Central memory CD8-positive, alpha-beta T cell (primary cell): ENCODE results near the gene WNT2.
"Not testable (repeated sequence)": the region's sequence is repeated elsewhere in the genome, so short reads cannot be mapped to it uniquely, and the experiment has no call there.

ENCODE experiments used
- ATAC-seq: fragments of 150-1000 bp; cut with Tn5 transposase; replicated peaks from 2 replicates; pipeline ENCODE4 v1.10.0; 2022; ENCODE audit warnings: mild to moderate bottlenecking, moderate FRiP score, moderate number of reproducible peaks; ENCODE audit not compliant: poor library complexity, severe bottlenecking; ENCODE audit errors: extremely low read depth
- DNase-seq, 2 donors: peaks; one replicate each; pipeline ENCODE4 v3.0.0; 2021; ENCODE audit warnings: low spot score in 2 of 2
- H3K27ac Mint-ChIP-seq: one replicate; pipeline ENCODE4 v1.8.0; 2022; ENCODE audit warnings: low read depth, mild to moderate bottlenecking, moderate library complexity, mixed read lengths
- H3K27me3 Mint-ChIP-seq: one replicate; pipeline ENCODE4 v1.8.0; 2022; ENCODE audit warnings: mixed read lengths
- H3K36me3 Mint-ChIP-seq: one replicate; pipeline ENCODE4 v1.8.0; 2022; ENCODE audit warnings: mild to moderate bottlenecking, moderate library complexity, mixed read lengths; ENCODE audit not compliant: insufficient read depth
- H3K4me1 Mint-ChIP-seq: one replicate; pipeline ENCODE4 v1.8.0; 2022; ENCODE audit warnings: mixed read lengths
- H3K4me3 Mint-ChIP-seq: one replicate; pipeline ENCODE4 v1.8.0; 2022; ENCODE audit warnings: mild to moderate bottlenecking, moderate library complexity, mixed read lengths
- H3K9me3 Mint-ChIP-seq: one replicate; pipeline ENCODE4 v1.8.0; 2022; ENCODE audit warnings: mixed read lengths

The WNT2 gene

GRCh38 chr7:117247809-117248208, 75.0 kb downstream of the WNT2 start:
- Mint-ChIP-seq H3K4me3 (no peak overlapping the region), H3K9me3 (no peaks in the 10 kb centered on the region), H3K4me1 (no peaks in the 10 kb centered on the region), H3K36me3 (no peaks in the 10 kb centered on the region), H3K27me3 (peaks cover 22% of the 10 kb centered on the region), H3K27ac (no peak overlapping the region)
- DNase-seq (no peak), ATAC-seq (no peak)

GRCh38 chr7:117245703-117246102, 77.2 kb downstream of the WNT2 start:
- H3K9me3 Mint-ChIP-seq, H3K36me3 Mint-ChIP-seq, DNase-seq, H3K4me1 Mint-ChIP-seq, ATAC-seq, H3K27ac Mint-ChIP-seq, H3K4me3 Mint-ChIP-seq: not testable (repeated sequence)
- peaks cover 17% of the 10 kb centered on the region for H3K27me3 Mint-ChIP-seq

DNA sequence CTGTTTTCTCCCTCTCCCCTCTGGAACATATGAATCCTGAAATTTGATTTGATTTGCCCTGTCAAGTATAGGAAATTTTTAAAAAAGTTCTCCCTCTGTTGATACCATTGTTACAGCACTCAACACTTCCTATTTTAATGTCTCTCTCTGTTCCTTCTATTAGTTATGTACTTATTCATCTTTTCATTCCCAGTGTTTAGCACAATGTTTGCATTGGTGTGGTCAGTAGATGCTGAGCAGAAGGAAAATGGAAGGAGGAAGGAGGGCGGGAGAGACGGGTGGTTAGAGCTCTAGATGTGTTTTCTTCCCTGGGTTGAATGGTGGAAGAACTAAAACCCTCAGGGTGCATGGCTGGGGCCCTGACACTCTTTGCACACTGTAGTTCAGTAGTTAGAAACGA, 79.5 kb downstream of the WNT2 start:
- H3K27ac Mint-ChIP-seq: no peak overlapping the region
- H3K4me1 Mint-ChIP-seq: no peaks in the 10 kb centered on the region
- ATAC-seq (no peak), DNase-seq (no peak)
- H3K9me3 Mint-ChIP-seq: no peaks in the 10 kb centered on the region
- H3K27me3 Mint-ChIP-seq: peaks cover 35% of the 10 kb centered on the region
- no peak overlapping the region for H3K4me3 Mint-ChIP-seq
- H3K36me3 Mint-ChIP-seq: no peaks in the 10 kb centered on the region

GRCh38 chr7:117241088-117241487, 81.8 kb downstream of the WNT2 start:
- H3K9me3 Mint-ChIP-seq: no peaks in the 10 kb centered on the region
- H3K27me3 Mint-ChIP-seq: peaks cover 53% of the 10 kb centered on the region
- H3K36me3 Mint-ChIP-seq: no peaks in the 10 kb centered on the region
- H3K27ac Mint-ChIP-seq: no peak overlapping the region
- no peak overlapping the region for H3K4me3 Mint-ChIP-seq
- ATAC-seq (no peak), DNase-seq (no peak)
- no peaks in the 10 kb centered on the region for H3K4me1 Mint-ChIP-seq

- DNase-seq (no peak), ATAC-seq (no peak)
- Mint-ChIP-seq H3K4me3 (no peak overlapping the region), H3K9me3 (no peaks in the 10 kb centered on the region), H3K4me1 (no peaks in the 10 kb centered on the region), H3K27ac (no peak overlapping the region), H3K27me3 (peaks cover 57% of the 10 kb centered on the region), H3K36me3 (no peaks in the 10 kb centered on the region)
Observed at GRCh38 chr7:117238937-117239336, 83.9 kb downstream of the WNT2 start.

- H3K27ac Mint-ChIP-seq: no peak overlapping the region
- ATAC-seq: no peak
- peaks cover 4% of the 10 kb centered on the region for H3K9me3 Mint-ChIP-seq
- no peak overlapping the region for H3K4me3 Mint-ChIP-seq
- H3K27me3 Mint-ChIP-seq: peaks cover 57% of the 10 kb centered on the region
- H3K4me1 Mint-ChIP-seq: no peaks in the 10 kb centered on the region
- H3K36me3 Mint-ChIP-seq: no peaks in the 10 kb centered on the region
- no peak for DNase-seq
Observed at GRCh38 chr7:117238472-117238871, 84.4 kb downstream of the WNT2 start.

GRCh38 chr7:117237646-117238045, 85.2 kb downstream of the WNT2 start:
- DNase-seq: no peak
- Mint-ChIP-seq H3K9me3 (peaks cover 5% of the 10 kb centered on the region), H3K4me1 (no peaks in the 10 kb centered on the region), H3K27me3 (peaks cover 57% of the 10 kb centered on the region), H3K36me3 (no peaks in the 10 kb centered on the region), H3K4me3 (no peak overlapping the region), H3K27ac (no peak overlapping the region)
- no peak for ATAC-seq

- H3K9me3 Mint-ChIP-seq: peaks cover 10% of the 10 kb centered on the region
- no peak overlapping the region for H3K4me3 Mint-ChIP-seq
- ATAC-seq: no peak
- DNase-seq: no peak
- H3K4me1 Mint-ChIP-seq: no peaks in the 10 kb centered on the region
- no peaks in the 10 kb centered on the region for H3K36me3 Mint-ChIP-seq
- peaks cover 3% of the 10 kb centered on the region for H3K27me3 Mint-ChIP-seq
- no peak overlapping the region for H3K27ac Mint-ChIP-seq
Observed at GRCh38 chr7:117231047-117231359, 91.9 kb downstream of the WNT2 start.

DNA sequence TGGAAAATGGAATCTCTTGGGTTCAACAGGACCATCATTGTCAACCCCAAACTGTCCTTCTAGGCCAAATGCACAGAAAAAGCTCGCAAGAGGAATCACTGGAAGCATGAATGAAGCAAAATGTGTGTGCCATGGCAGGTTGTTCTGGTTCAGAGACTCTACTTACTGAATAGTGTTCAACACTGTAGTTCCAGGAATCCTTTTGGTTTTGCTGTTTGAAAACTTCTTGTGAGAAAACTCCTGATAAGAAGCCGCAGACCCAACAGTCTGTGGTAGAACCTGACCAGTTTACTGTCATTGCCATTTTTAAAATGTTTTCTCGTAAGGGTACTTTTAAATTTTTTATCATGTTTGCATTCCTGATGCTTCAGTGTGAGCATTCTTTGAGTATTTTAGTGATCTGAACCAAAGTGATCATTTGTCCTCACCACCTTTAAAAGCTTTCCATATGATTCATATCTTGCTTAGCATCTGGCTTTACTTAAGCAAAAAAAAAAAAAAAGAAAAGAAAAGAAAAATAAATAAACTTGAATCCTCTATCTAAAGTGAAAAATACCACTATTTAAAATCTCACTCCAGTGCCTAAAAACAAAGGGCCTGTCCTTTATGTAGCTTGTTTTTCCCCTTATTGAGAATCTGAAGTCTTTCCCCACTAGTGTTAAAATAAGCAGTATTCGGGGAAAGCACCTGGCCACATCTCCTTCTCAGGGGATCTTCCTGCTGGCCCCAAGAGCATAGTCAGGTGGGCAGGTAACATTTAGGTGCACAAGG, 92.4 kb downstream of the WNT2 start:
- no peak overlapping the region for H3K27ac Mint-ChIP-seq
- no peaks in the 10 kb centered on the region for H3K36me3 Mint-ChIP-seq
- H3K4me1 Mint-ChIP-seq: no peaks in the 10 kb centered on the region
- DNase-seq: no peak
- ATAC-seq: no peak
- no peaks in the 10 kb centered on the region for H3K27me3 Mint-ChIP-seq
- peaks cover 10% of the 10 kb centered on the region for H3K9me3 Mint-ChIP-seq
- H3K4me3 Mint-ChIP-seq: no peak overlapping the region

GRCh38 chr7:117229350-117229749, 93.5 kb downstream of the WNT2 start:
- DNase-seq (no peak), ATAC-seq (no peak)
- Mint-ChIP-seq H3K27ac (no peak overlapping the region), H3K9me3 (peaks cover 10% of the 10 kb centered on the region), H3K4me3 (no peak overlapping the region), H3K27me3 (no peaks in the 10 kb centered on the region), H3K4me1 (no peaks in the 10 kb centered on the region), H3K36me3 (no peaks in the 10 kb centered on the region)

GRCh38 chr7:117227091-117227490, 95.8 kb downstream of the WNT2 start:
- no peaks in the 10 kb centered on the region for H3K4me1 Mint-ChIP-seq
- DNase-seq (no peak), ATAC-seq (no peak)
- no peak overlapping the region for H3K4me3 Mint-ChIP-seq
- H3K9me3 Mint-ChIP-seq: peaks cover 4% of the 10 kb centered on the region
- H3K27me3 Mint-ChIP-seq: no peaks in the 10 kb centered on the region
- H3K27ac Mint-ChIP-seq: no peak overlapping the region
- H3K36me3 Mint-ChIP-seq: no peaks in the 10 kb centered on the region

- Mint-ChIP-seq H3K4me3 (no peak overlapping the region), H3K27ac (no peak overlapping the region), H3K36me3 (no peaks in the 10 kb centered on the region), H3K4me1 (no peaks in the 10 kb centered on the region), H3K27me3 (no peaks in the 10 kb centered on the region), H3K9me3 (no peaks in the 10 kb centered on the region)
- DNase-seq (no peak), ATAC-seq (no peak)
Observed at GRCh38 chr7:117225536-117225935, 97.3 kb downstream of the WNT2 start.
